HepG2 (cell line): ENCODE measurements around the gene CLDN11. TPM values are rescaled to one million over a fixed set of nuclear protein-coding genes. Genes with fewer than 3 reads are reported as not detected.

Experiments used
- ATAC-seq: fragments of 200-7000 bp; cut with Tn5 transposase; 3 replicates; pipeline ENCODE4 v1.9.1; 2020; ENCODE audit warnings: mild to moderate bottlenecking, moderate library complexity
- BruUV-seq: library from RNA; stranded (reverse); fragments of 400-500 nt; replicated peaks from 2 replicates; lab custom pipeline; 2021; lab: Mats Ljungman, UMichigan
- CTCF ChIA-PET: fragments of 300-600 bp; formaldehyde crosslinking; extraction: SDS; loops from one replicate; lab custom pipeline; 2021; ENCODE audit warnings: low total read pairs, inconsistent platforms, low intra/inter-chr PET ratio; lab: Yijun Ruan, JAX
- POLR2A ChIA-PET: fragments of 350-600 bp; sonication (Branson Sonifier 250); formaldehyde crosslinking; loops from one replicate; lab custom pipeline; 2020; ENCODE audit warnings: antibody characterized with exemption, inconsistent platforms; lab: Yijun Ruan, JAX
- DNase-seq: peaks from one replicate; pipeline ENCODE4 v3.0.0-alpha.2; 2015; ENCODE audit warnings: low spot score
- FAIRE-seq: peaks from 3 replicates; lab custom pipeline; 2011; peaks lifted over from hg19 to GRCh38; lab: Jason Lieb, UNC
- H2AFZ ChIP-seq: one replicate; pipeline ENCODE4 v1.6.1; 2011; ENCODE audit warnings: low read length, inconsistent platforms
- H3K27ac ChIP-seq: fragments of 300-600 bp; 3 replicates; pipeline ENCODE4 v1.8.0; 2011; ENCODE audit warnings: mixed run types, mild to moderate bottlenecking, mixed read lengths, low read length, inconsistent platforms; ENCODE audit not compliant: insufficient read depth; ENCODE audit errors: extremely low read length
- H3K27me3 ChIP-seq, 2 experiments: fragments of 200-600 bp in 1 of 2; 2 replicates in 1 of 2; 3 replicates in 1 of 2; pipeline versions ENCODE4 v1.6.0 to v1.8.0; 2011; ENCODE audit warnings: low read length in 2 of 2, mild to moderate bottlenecking in 2 of 2, moderate library complexity in 2 of 2, inconsistent platforms in 1 of 2; ENCODE audit not compliant: insufficient read depth in 2 of 2, control insufficient read depth in 1 of 2
- H3K36me3 ChIP-seq, 2 experiments: fragments of 200-600 bp in 1 of 2; replicated peaks in 1 of 2; 2 replicates in 1 of 2; 3 replicates in 1 of 2; pipeline versions ENCODE4 v1.5.1 to v1.8.0; 2011; ENCODE audit warnings: low read length in 2 of 2, inconsistent platforms in 1 of 2; ENCODE audit not compliant: insufficient read depth in 2 of 2, control insufficient read depth in 1 of 2
- H3K4me1 ChIP-seq: 2 replicates; pipeline ENCODE4 v1.5.1; 2012; ENCODE audit warnings: low read length, inconsistent platforms; ENCODE audit not compliant: insufficient read depth
- H3K4me2 ChIP-seq: 2 replicates; pipeline ENCODE4 v1.6.0; 2011; ENCODE audit warnings: low read depth, low read length, inconsistent platforms
- H3K4me3 ChIP-seq, 3 experiments: fragments of 200-600 bp in 1 of 3; sonication (generic), shearing (Covaris generic) in 1 of 3; replicated peaks in 1 of 3; 2 replicates each; pipeline ENCODE4 v1.5.1; 2011 to 2016; ENCODE audit warnings: low read length in 3 of 3, inconsistent platforms in 2 of 3, low read depth in 2 of 3, mild to moderate bottlenecking in 2 of 3, control low read depth in 1 of 3, mixed read lengths in 1 of 3; ENCODE audit not compliant: insufficient read depth in 1 of 3
- H3K79me2 ChIP-seq: one replicate; pipeline ENCODE4 v1.6.1; 2011; ENCODE audit warnings: low read length, inconsistent platforms; ENCODE audit not compliant: insufficient read depth
- H3K9ac ChIP-seq: 2 replicates; pipeline ENCODE4 v1.6.0; 2011; ENCODE audit warnings: mild to moderate bottlenecking, low read depth, low read length, inconsistent platforms; ENCODE audit not compliant: insufficient read depth
- H3K9me3 ChIP-seq: 2 replicates; pipeline ENCODE4 v1.5.1; 2012; ENCODE audit warnings: mild to moderate bottlenecking, low read length
- H4K20me1 ChIP-seq: 2 replicates; pipeline ENCODE4 v1.6.0; 2011; ENCODE audit warnings: inconsistent platforms, mild to moderate bottlenecking, low read length, moderate library complexity; ENCODE audit not compliant: insufficient read depth
- AHR ChIP-seq: IDR thresholded peaks from 2 replicates; pipeline ENCODE4 v1.6.1; 2018; ENCODE audit warnings: missing genetic modification reagents, missing compliant biosample characterization
- MLLT10 ChIP-seq: sonication (generic); formaldehyde crosslinking; IDR thresholded peaks from 2 replicates; pipeline ENCODE4 v1.4.0; 2020; ENCODE audit warnings: missing genetic modification reagents
- RBAK ChIP-seq: sonication (generic); formaldehyde crosslinking; IDR thresholded peaks from 2 replicates; pipeline ENCODE4 v1.5.1; 2020; ENCODE audit warnings: mild to moderate bottlenecking, missing genetic modification reagents
- TEAD2 ChIP-seq: sonication (generic); formaldehyde crosslinking; IDR thresholded peaks from 2 replicates; pipeline ENCODE4 v1.9.0; 2021; ENCODE audit warnings: missing genetic modification reagents
- TMF1 ChIP-seq: sonication (generic); formaldehyde crosslinking; IDR thresholded peaks from 2 replicates; pipeline ENCODE4 v1.8.1; 2022; ENCODE audit warnings: low read depth, missing genetic modification reagents
- TP53 ChIP-seq: sonication (generic); formaldehyde crosslinking; conservative IDR thresholded peaks from 2 replicates; pipeline ENCODE4 v1.4.0; 2020; ENCODE audit warnings: missing genetic modification reagents
- ZNF556 ChIP-seq: sonication (generic); formaldehyde crosslinking; IDR thresholded peaks from 2 replicates; pipeline ENCODE4 v1.4.0; 2020; ENCODE audit warnings: mild to moderate bottlenecking, missing genetic modification reagents, borderline replicate concordance
- ZNF572 ChIP-seq: sonication (generic); formaldehyde crosslinking; IDR thresholded peaks from 2 replicates; pipeline ENCODE4 v1.5.1; 2020; ENCODE audit warnings: mild to moderate bottlenecking, missing genetic modification reagents
- ZNF644 ChIP-seq: IDR thresholded peaks from 2 replicates; pipeline ENCODE4 v1.6.1; 2016; ENCODE audit warnings: low read depth
- ZNF652 ChIP-seq: IDR thresholded peaks from 2 replicates; pipeline ENCODE4 v1.6.1; 2016; ENCODE audit warnings: low read depth, borderline replicate concordance
- WGBS: methylation state at CpG from one replicate; pipeline ENCODE4 v1.1.6; 2017; ENCODE audit warnings: low lambda C conversion rate; 5-methylcytosine and 5-hydroxymethylcytosine counted together
- in situ Hi-C: cut with HindIII; loops from 2 replicates; pipeline ENCODE4 v1.10.0; 2017; ENCODE audit warnings: low pct_unique_long_range_greater_than_20kb; ENCODE audit not compliant: extremely low pct_ligation_motif_present
- intact Hi-C: fragments of 100-400 bp; cut with micrococcal nuclease; formaldehyde crosslinking; loops from one replicate; pipeline ENCODE4 v1.10.0; 2022; ENCODE audit not compliant: unreplicated experiment
- polyA plus RNA-seq, 8 experiments: library from polyadenylated mRNA; depleted of rRNA in 3 of 8; stranded (reverse) in 7 of 8; unstranded in 1 of 8; fragments of >200 nt; fragmentation: Illumina TruSeq in 4 of 8; extraction: Trizol in 4 of 8; gene quantifications; 2 replicates each; pipeline versions ENCODE4 v1.2.1 to v1.2.3, GENCODE V29; 2011 to 2016; ENCODE audit warnings: low read depth in 4 of 8, missing spikeins in 1 of 8, mixed read lengths in 1 of 8; ENCODE audit not compliant: insufficient read depth in 1 of 8
- total RNA-seq, 5 experiments: library from RNA; depleted of rRNA; stranded (reverse); fragments of >200 nt; fragmentation: Illumina TruSeq; extraction: Trizol; gene quantifications; 2 replicates each; pipeline ENCODE4 v1.2.3, GENCODE V29; 2016; ENCODE audit warnings: low read depth in 1 of 5
- TF ChIP-seq, protein P1 (sequence below): sonication (generic); formaldehyde crosslinking; IDR thresholded peaks from 2 replicates; pipeline ENCODE4 v1.5.1; 2020; ENCODE audit warnings: mild to moderate bottlenecking, missing genetic modification reagents, moderate library complexity

Gene CLDN11
- total and polyA plus RNA-seq, 2 of the 13 experiments (the other 11 are each of a cell fraction or from before 2014, with no cell fraction given), result 4.2 to 4.9 TPM

DNA sequence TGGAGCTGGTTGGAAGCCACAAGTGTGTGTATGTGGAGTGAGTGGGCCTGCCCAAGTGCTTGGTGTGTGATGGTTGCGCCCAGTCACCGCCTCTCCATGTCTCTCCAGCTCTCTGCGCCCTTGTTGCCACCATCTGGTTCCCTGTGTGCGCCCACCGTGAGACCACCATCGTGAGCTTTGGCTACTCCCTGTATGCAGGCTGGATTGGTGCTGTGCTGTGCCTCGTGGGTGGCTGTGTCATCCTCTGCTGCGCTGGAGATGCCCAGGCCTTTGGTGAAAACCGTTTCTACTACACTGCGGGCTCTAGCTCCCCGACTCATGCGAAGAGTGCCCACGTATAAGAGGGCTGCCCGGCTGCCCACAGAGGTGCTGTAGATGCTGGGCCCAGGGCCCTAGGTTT is 13.7 kb downstream of the CLDN11 start:
- TF ChIP-seq ZNF644 (CRISPR knock-in tag), result no peak
- TF ChIP-seq, protein P1, sequence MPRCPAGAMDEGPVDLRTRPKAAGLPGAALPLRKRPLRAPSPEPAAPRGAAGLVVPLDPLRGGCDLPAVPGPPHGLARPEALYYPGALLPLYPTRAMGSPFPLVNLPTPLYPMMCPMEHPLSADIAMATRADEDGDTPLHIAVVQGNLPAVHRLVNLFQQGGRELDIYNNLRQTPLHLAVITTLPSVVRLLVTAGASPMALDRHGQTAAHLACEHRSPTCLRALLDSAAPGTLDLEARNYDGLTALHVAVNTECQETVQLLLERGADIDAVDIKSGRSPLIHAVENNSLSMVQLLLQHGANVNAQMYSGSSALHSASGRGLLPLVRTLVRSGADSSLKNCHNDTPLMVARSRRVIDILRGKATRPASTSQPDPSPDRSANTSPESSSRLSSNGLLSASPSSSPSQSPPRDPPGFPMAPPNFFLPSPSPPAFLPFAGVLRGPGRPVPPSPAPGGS (CRISPR knock-in tag), result no peak
- no peak for TF ChIP-seq RBAK (CRISPR knock-in tag)
- H3K4me1 ChIP-seq, result peaks cover 28% of the 10 kb centered on the region
- ChIA-PET POLR2A (no interaction called here), CTCF (no interaction called here)
- H3K9ac ChIP-seq, result no peak overlapping the region
- H2AFZ ChIP-seq, result no peak overlapping the region
- H3K4me2 ChIP-seq, result no peak overlapping the region
- no peak overlapping the region for H3K27ac ChIP-seq
- FAIRE-seq (no peak), ATAC-seq (no peak), DNase-seq (no peak)
- 94% methylated on average over 10 of the region's 14 CpGs for WGBS
- no peaks in the 10 kb centered on the region for H4K20me1 ChIP-seq
- H3K9me3 ChIP-seq, result no peaks in the 10 kb centered on the region
- intact Hi-C loops (no loop called here), in situ Hi-C loops (no loop called here)
- no TSS peak for BruUV-seq
- no peaks in the 10 kb centered on the region for H3K79me2 ChIP-seq
- no peaks in the 10 kb centered on the region; a peak in 1 of 5 replicates for H3K36me3 ChIP-seq
- no peaks in the 10 kb centered on the region for H3K27me3 ChIP-seq
- H3K4me3 ChIP-seq, result no peak overlapping the region

DNA sequence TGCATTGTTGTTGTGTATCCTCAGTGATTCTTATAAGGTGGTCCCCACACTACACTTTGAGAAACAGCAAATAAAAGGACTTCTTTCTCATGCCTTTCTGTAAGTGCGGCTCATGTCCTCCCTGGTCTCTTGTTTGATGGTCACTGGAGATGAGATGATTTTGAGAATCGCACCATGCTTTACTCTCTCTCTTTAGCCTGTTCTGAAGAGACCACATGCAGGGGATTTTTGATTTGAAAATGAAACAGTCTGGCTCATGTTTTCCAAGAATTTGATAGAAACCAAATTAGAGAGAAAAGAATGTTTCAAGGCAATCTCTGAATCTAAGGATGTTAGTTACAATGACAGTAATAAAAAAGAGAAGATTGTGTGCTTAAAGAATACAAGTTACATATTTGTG is 18.0 kb downstream of the CLDN11 start:
- 90% methylated on average over 2 of the region's 2 CpGs for WGBS
- H2AFZ ChIP-seq, result no peak overlapping the region
- no TSS peak for BruUV-seq
- H3K36me3 ChIP-seq, result no peaks in the 10 kb centered on the region; a peak in 1 of 5 replicates
- no peaks in the 10 kb centered on the region for H3K9me3 ChIP-seq
- no peak overlapping the region for H3K9ac ChIP-seq
- no peak for FAIRE-seq
- DNase-seq, result no peak
- in situ Hi-C loops, result no loop called here
- CTCF ChIA-PET, result no interaction called here
- no peak overlapping the region for H3K27ac ChIP-seq
- ATAC-seq, result no peak
- H4K20me1 ChIP-seq, result no peaks in the 10 kb centered on the region
- no peak for TF ChIP-seq ZNF652
- TF ChIP-seq AHR (CRISPR knock-in tag), result no peak
- no peak for TF ChIP-seq TEAD2 (CRISPR knock-in tag)
- TF ChIP-seq TP53 (CRISPR knock-in tag), result no peak
- TF ChIP-seq ZNF572 (CRISPR knock-in tag), result no peak
- TF ChIP-seq MLLT10 (CRISPR knock-in tag), result no peak
- TF ChIP-seq ZNF556 (CRISPR knock-in tag), result no peak
- no peak for TF ChIP-seq TMF1
- intact Hi-C loops, result no loop called here
- H3K4me3 ChIP-seq, result no peak overlapping the region
- H3K79me2 ChIP-seq, result no peaks in the 10 kb centered on the region
- H3K27me3 ChIP-seq, result peaks cover 1 to 3% of the 10 kb centered on the region in 2 experiments; a peak in 1 of 5 replicates
- no peak overlapping the region for H3K4me2 ChIP-seq
- POLR2A ChIA-PET, result no interaction called here
- peaks cover 16% of the 10 kb centered on the region for H3K4me1 ChIP-seq
